IMR-90 (cell line): ENCODE measurements around the gene FMO2. TPM values are rescaled to one million over a fixed set of nuclear protein-coding genes. Genes with fewer than 3 reads are reported as not detected.

Source experiments
- ATAC-seq: fragments of 200-7000 bp; cut with Tn5 transposase; 2 replicates; pipeline ENCODE4 v1.9.1; 2020; ENCODE audit warnings: low read depth, mild to moderate bottlenecking, moderate library complexity
- BruUV-seq: library from RNA; stranded (reverse); fragments of 400-500 nt; replicated peaks from 2 replicates; lab custom pipeline; 2021; lab: Mats Ljungman, UMichigan
- CTCF ChIA-PET: fragments of 300-600 bp; formaldehyde crosslinking; extraction: SDS; loops from one replicate; lab custom pipeline; 2021; ENCODE audit warnings: antibody characterized with exemption; lab: Yijun Ruan, JAX
- POLR2A ChIA-PET: fragments of 300-600 bp; sonication (Branson Sonifier 250); formaldehyde crosslinking; loops from one replicate; lab custom pipeline; 2022; ENCODE audit warnings: antibody characterized with exemption; ENCODE audit not compliant: unreplicated experiment; lab: Charles Lee
- DNase-seq: peaks from one replicate; pipeline ENCODE4 v3.0.0; 2013
- H2AFZ ChIP-seq: replicated peaks from 2 replicates; pipeline ENCODE3; 2013; ENCODE audit warnings: low read length, mild to moderate bottlenecking; ENCODE audit not compliant: poor library complexity
- H2AK5ac ChIP-seq: 2 replicates; pipeline ENCODE4 v1.6.1; 2013; ENCODE audit warnings: low read depth, low read length, inconsistent platforms
- H2AK9ac ChIP-seq: replicated peaks from 2 replicates; pipeline ENCODE3; 2013; ENCODE audit warnings: mild to moderate bottlenecking, low read depth, low read length, moderate library complexity; ENCODE audit not compliant: poor library complexity
- H2BK120ac ChIP-seq: 2 replicates; pipeline ENCODE4 v1.6.1; 2013; ENCODE audit warnings: low read depth, low read length, inconsistent platforms
- H2BK15ac ChIP-seq: 3 replicates; pipeline ENCODE4 v1.6.1; 2013; ENCODE audit warnings: low read depth, low read length, inconsistent platforms
- H2BK20ac ChIP-seq: 2 replicates; pipeline ENCODE4 v1.6.1; 2013; ENCODE audit warnings: low read depth, mild to moderate bottlenecking, inconsistent platforms, low read length, moderate library complexity
- H2BK5ac ChIP-seq: 2 replicates; pipeline ENCODE4 v1.6.1; 2013; ENCODE audit warnings: mild to moderate bottlenecking, low read depth, low read length, inconsistent platforms; ENCODE audit not compliant: poor library complexity, severe bottlenecking
- H3K14ac ChIP-seq: replicated peaks from 2 replicates; pipeline ENCODE4 v1.6.1; 2013; ENCODE audit warnings: low read depth, low read length, inconsistent platforms
- H3K18ac ChIP-seq: 2 replicates; pipeline ENCODE4 v1.6.1; 2013; ENCODE audit warnings: low read depth, low read length, control low read depth
- H3K23ac ChIP-seq: 2 replicates; pipeline ENCODE4 v1.6.1; 2013; ENCODE audit warnings: low read depth, low read length, inconsistent platforms
- H3K27ac ChIP-seq: 2 replicates; pipeline ENCODE4 v1.5.1; 2013; ENCODE audit warnings: mild to moderate bottlenecking, control low read depth, low read length; ENCODE audit not compliant: insufficient read depth
- H3K27me3 ChIP-seq: 2 replicates; pipeline ENCODE4 v1.6.1; 2013; ENCODE audit warnings: low read length; ENCODE audit not compliant: control insufficient read depth, insufficient read depth
- H3K36me3 ChIP-seq: 2 replicates; pipeline ENCODE4 v1.6.1; 2013; ENCODE audit warnings: low read length, mixed read lengths; ENCODE audit not compliant: control insufficient read depth, insufficient read depth
- H3K4ac ChIP-seq: 2 replicates; pipeline ENCODE4 v1.6.1; 2013; ENCODE audit warnings: low read depth, low read length, inconsistent platforms
- H3K4me1 ChIP-seq: 2 replicates; pipeline ENCODE4 v1.6.1; 2013; ENCODE audit warnings: low read length, mixed read lengths; ENCODE audit not compliant: control insufficient read depth, insufficient read depth
- H3K4me2 ChIP-seq: 2 replicates; pipeline ENCODE4 v1.6.1; 2013; ENCODE audit warnings: low read depth, mild to moderate bottlenecking, control low read depth, low read length, moderate library complexity
- H3K4me3 ChIP-seq: 2 replicates; pipeline ENCODE4 v1.5.1; 2013; ENCODE audit warnings: low read depth, mild to moderate bottlenecking, control low read depth, low read length, moderate library complexity; ENCODE audit not compliant: insufficient read depth
- H3K56ac ChIP-seq: 2 replicates; pipeline ENCODE4 v1.6.1; 2013; ENCODE audit warnings: low read length, inconsistent platforms; ENCODE audit not compliant: insufficient read depth; ENCODE audit errors: extremely low read depth
- H3K79me1 ChIP-seq, 2 experiments: 2 replicates each; pipeline ENCODE4 v1.6.1; 2013; ENCODE audit warnings: low read length in 2 of 2, inconsistent platforms in 1 of 2, low read depth in 1 of 2
- H3K9ac ChIP-seq: 2 replicates; pipeline ENCODE4 v1.6.1; 2013; ENCODE audit warnings: low read depth, low read length, control low read depth
- H3K9me1 ChIP-seq: 2 replicates; pipeline ENCODE4 v1.6.1; 2013; ENCODE audit warnings: low read length, inconsistent platforms; ENCODE audit not compliant: insufficient read depth
- H3K9me3 ChIP-seq: 2 replicates; pipeline ENCODE4 v1.6.1; 2013; ENCODE audit warnings: low read length; ENCODE audit not compliant: control insufficient read depth, insufficient read depth
- H4K20me1 ChIP-seq: 2 replicates; pipeline ENCODE4 v1.6.1; 2013; ENCODE audit warnings: low read length, inconsistent platforms; ENCODE audit not compliant: insufficient read depth
- H4K5ac ChIP-seq: 2 replicates; pipeline ENCODE4 v1.6.1; 2013; ENCODE audit warnings: mild to moderate bottlenecking, low read depth, low read length, control low read depth
- H4K8ac ChIP-seq, 2 experiments: 2 replicates each; pipeline ENCODE4 v1.6.1; 2013; ENCODE audit warnings: low read depth in 2 of 2, low read length in 2 of 2, control low read depth in 1 of 2, inconsistent platforms in 1 of 2
- H4K91ac ChIP-seq: 2 replicates; pipeline ENCODE4 v1.6.1; 2013; ENCODE audit warnings: low read depth, low read length, inconsistent platforms; ENCODE audit not compliant: insufficient read depth
- BHLHE40 ChIP-seq: fragments of 150-350 bp; IDR thresholded peaks from 2 replicates; pipeline ENCODE4 v1.6.1; 2016; ENCODE audit warnings: mild to moderate bottlenecking, low read depth, low read length
- CEBPB ChIP-seq: IDR thresholded peaks from 2 replicates; pipeline ENCODE4 v1.6.1; 2012; ENCODE audit warnings: low read depth, low read length, improper control_type of control experiment
- CHD1 ChIP-seq: IDR thresholded peaks from 2 replicates; pipeline ENCODE4 v1.6.1; 2012; ENCODE audit warnings: low read depth, low read length, improper control_type of control experiment
- FOS ChIP-seq: fragments of 150-350 bp; IDR thresholded peaks from 2 replicates; pipeline ENCODE4 v1.6.1; 2016; ENCODE audit warnings: low read depth, low read length
- MAFK ChIP-seq: IDR thresholded peaks from 2 replicates; pipeline ENCODE4 v1.6.1; 2012; ENCODE audit warnings: low read depth, low read length, improper control_type of control experiment
- MAZ ChIP-seq: IDR thresholded peaks from 2 replicates; pipeline ENCODE4 v1.6.1; 2012; ENCODE audit warnings: low read depth, mild to moderate bottlenecking, low read length, improper control_type of control experiment, moderate library complexity, borderline replicate concordance
- MXI1 ChIP-seq: IDR thresholded peaks from 2 replicates; pipeline ENCODE4 v1.6.1; 2012; ENCODE audit warnings: low read depth, mild to moderate bottlenecking, low read length, moderate library complexity, borderline replicate concordance
- NFE2L2 ChIP-seq: fragments of 150-350 bp; IDR thresholded peaks from 2 replicates; pipeline ENCODE4 v1.6.1; 2016; ENCODE audit warnings: low read depth, mild to moderate bottlenecking, low read length
- POLR2A ChIP-seq: IDR thresholded peaks from 2 replicates; pipeline ENCODE4 v1.6.1; 2012; ENCODE audit warnings: mild to moderate bottlenecking, low read depth, low read length
- RAD21 ChIP-seq: IDR thresholded peaks from 2 replicates; pipeline ENCODE4 v1.6.1; 2012; ENCODE audit warnings: low read length, improper control_type of control experiment
- RCOR1 ChIP-seq: IDR thresholded peaks from 2 replicates; pipeline ENCODE4 v1.6.1; 2012; ENCODE audit warnings: mild to moderate bottlenecking, low read length, improper control_type of control experiment; ENCODE audit not compliant: insufficient replicate concordance
- RFX5 ChIP-seq: IDR thresholded peaks from 2 replicates; pipeline ENCODE4 v1.8.0; 2012; ENCODE audit warnings: low read depth, mild to moderate bottlenecking, low read length, moderate library complexity
- SMC3 ChIP-seq: fragments of 150-350 bp; IDR thresholded peaks from 2 replicates; pipeline ENCODE4 v1.6.1; 2016; ENCODE audit warnings: low read depth, mild to moderate bottlenecking, antibody characterized with exemption, low read length, moderate library complexity
- WGBS, 2 experiments: methylation state at CpG; one replicate each; pipeline versions ENCODE4 v1.1.5 to v1.1.7; 2013; ENCODE audit warnings: missing lambda C conversion rate in 2 of 2; ENCODE audit not compliant: insufficient read length in 1 of 2; ENCODE audit errors: extremely low coverage in 2 of 2; 5-methylcytosine and 5-hydroxymethylcytosine counted together
- dilution Hi-C: fragments of 300-500 bp; cut with HindIII; formaldehyde crosslinking; loops from one replicate; pipeline ENCODE4 v1.14.3; 2018; ENCODE audit warnings: low sequenced_read_pairs; ENCODE audit not compliant: unreplicated experiment
- in situ Hi-C: fragments of 300-500 bp; cut with MboI; formaldehyde crosslinking; loops from 3 replicates; pipeline ENCODE4 v1.14.3; 2019; ENCODE audit warnings: low sequenced_read_pairs, inconsistent platforms, mixed read lengths
- intact Hi-C: fragments of 100-400 bp; cut with micrococcal nuclease; formaldehyde crosslinking; loops from 2 replicates; pipeline ENCODE4 v1.10.0; 2022
- polyA plus RNA-seq, 3 experiments: library from polyadenylated mRNA; depleted of rRNA; stranded (reverse); fragments of >200 nt; gene quantifications; 2 replicates each; pipeline ENCODE4 v1.2.3, GENCODE V29; 2012; ENCODE audit warnings: low replicate concordance in 1 of 3
- total RNA-seq: library from RNA; depleted of rRNA; stranded (reverse); fragments of >200 nt; gene quantifications from 2 replicates; pipeline ENCODE4 v1.2.3, GENCODE V29; 2012
- TF ChIP-seq, protein P1 (sequence below): fragments of 150-350 bp; IDR thresholded peaks from 2 replicates; pipeline ENCODE4 v1.6.1; 2016; ENCODE audit warnings: low read depth, mild to moderate bottlenecking, low read length, moderate library complexity, borderline replicate concordance
- TF ChIP-seq, protein P2 (sequence below): conservative IDR thresholded peaks from 2 replicates; pipeline ENCODE4 v1.5.1; 2012; ENCODE audit warnings: mild to moderate bottlenecking, low read depth, low read length, improper control_type of control experiment
- TF ChIP-seq, protein P3 (sequence below): fragments of 150-350 bp; IDR thresholded peaks from 2 replicates; pipeline ENCODE4 v1.6.1; 2017; ENCODE audit warnings: mild to moderate bottlenecking, antibody characterized with exemption, low read length, low read depth

The FMO2 gene
- total and polyA plus RNA-seq, 2 of the 4 experiments (the other 2 are of a cell fraction), result under 0.01 to 0.05 TPM

DNA sequence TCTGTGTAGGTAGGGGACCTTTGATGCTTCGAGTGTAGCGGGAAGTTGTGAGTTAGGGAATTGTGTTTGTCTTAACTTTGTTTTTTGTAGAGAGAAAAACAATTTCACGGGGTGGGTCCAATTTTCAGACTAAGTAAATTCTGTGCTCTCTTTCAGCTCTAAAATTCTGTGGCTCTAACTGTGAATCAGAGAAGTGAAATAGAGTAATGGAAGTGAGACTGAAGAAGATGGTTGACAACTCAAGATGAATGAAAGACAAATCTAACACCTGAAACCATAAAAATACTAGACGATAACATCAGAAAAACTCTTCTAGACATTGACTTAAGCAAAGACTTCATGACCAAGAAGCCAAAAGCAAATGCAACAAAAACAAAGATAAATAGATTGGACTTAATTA lies 58.8 kb downstream of the FMO2 start:
- H4K20me1 ChIP-seq, result no peaks in the 10 kb centered on the region
- H3K56ac ChIP-seq, result no peak overlapping the region
- dilution Hi-C loops (no loop called here), intact Hi-C loops (loop anchor here (10.0 kb wide), 1 partner anchor 241 kb away; the partner anchor contains the start of gene PRRC2C), in situ Hi-C loops (no loop called here)
- H3K9ac ChIP-seq, result no peak overlapping the region
- no peak overlapping the region for H3K14ac ChIP-seq
- no peak overlapping the region for H3K27ac ChIP-seq
- no peaks in the 10 kb centered on the region for H3K79me1 ChIP-seq
- H3K4me1 ChIP-seq, result no peaks in the 10 kb centered on the region
- BruUV-seq, result no TSS peak
- no peaks in the 10 kb centered on the region for H3K9me1 ChIP-seq
- H2AK5ac ChIP-seq, result no peak overlapping the region
- no peak overlapping the region for H3K18ac ChIP-seq
- no peak overlapping the region for H4K91ac ChIP-seq
- H3K36me3 ChIP-seq, result no peaks in the 10 kb centered on the region
- no peak overlapping the region for H2BK120ac ChIP-seq
- no peaks in the 10 kb centered on the region for H3K27me3 ChIP-seq
- no peaks in the 10 kb centered on the region for H3K9me3 ChIP-seq
- no peak overlapping the region for H3K4me2 ChIP-seq
- H2AK9ac ChIP-seq, result no peak overlapping the region
- TF ChIP-seq, protein P1, sequence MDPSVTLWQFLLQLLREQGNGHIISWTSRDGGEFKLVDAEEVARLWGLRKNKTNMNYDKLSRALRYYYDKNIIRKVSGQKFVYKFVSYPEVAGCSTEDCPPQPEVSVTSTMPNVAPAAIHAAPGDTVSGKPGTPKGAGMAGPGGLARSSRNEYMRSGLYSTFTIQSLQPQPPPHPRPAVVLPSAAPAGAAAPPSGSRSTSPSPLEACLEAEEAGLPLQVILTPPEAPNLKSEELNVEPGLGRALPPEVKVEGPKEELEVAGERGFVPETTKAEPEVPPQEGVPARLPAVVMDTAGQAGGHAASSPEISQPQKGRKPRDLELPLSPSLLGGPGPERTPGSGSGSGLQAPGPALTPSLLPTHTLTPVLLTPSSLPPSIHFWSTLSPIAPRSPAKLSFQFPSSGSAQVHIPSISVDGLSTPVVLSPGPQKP, result no peak
- no peak for TF ChIP-seq MXI1
- TF ChIP-seq FOS, result no peak
- no peak for TF ChIP-seq BHLHE40
- no peak for TF ChIP-seq MAZ
- TF ChIP-seq RFX5, result no peak
- TF ChIP-seq MAFK, result no peak
- TF ChIP-seq, protein P2, sequence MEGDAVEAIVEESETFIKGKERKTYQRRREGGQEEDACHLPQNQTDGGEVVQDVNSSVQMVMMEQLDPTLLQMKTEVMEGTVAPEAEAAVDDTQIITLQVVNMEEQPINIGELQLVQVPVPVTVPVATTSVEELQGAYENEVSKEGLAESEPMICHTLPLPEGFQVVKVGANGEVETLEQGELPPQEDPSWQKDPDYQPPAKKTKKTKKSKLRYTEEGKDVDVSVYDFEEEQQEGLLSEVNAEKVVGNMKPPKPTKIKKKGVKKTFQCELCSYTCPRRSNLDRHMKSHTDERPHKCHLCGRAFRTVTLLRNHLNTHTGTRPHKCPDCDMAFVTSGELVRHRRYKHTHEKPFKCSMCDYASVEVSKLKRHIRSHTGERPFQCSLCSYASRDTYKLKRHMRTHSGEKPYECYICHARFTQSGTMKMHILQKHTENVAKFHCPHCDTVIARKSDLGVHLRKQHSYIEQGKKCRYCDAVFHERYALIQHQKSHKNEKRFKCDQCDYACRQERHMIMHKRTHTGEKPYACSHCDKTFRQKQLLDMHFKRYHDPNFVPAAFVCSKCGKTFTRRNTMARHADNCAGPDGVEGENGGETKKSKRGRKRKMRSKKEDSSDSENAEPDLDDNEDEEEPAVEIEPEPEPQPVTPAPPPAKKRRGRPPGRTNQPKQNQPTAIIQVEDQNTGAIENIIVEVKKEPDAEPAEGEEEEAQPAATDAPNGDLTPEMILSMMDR, result no peak
- TF ChIP-seq POLR2A, result no peak
- no peak for TF ChIP-seq NFE2L2
- no peak for TF ChIP-seq RAD21
- TF ChIP-seq CHD1, result no peak
- TF ChIP-seq CEBPB, result no peak
- TF ChIP-seq SMC3, result no peak
- no peak for TF ChIP-seq RCOR1
- TF ChIP-seq, protein P3, sequence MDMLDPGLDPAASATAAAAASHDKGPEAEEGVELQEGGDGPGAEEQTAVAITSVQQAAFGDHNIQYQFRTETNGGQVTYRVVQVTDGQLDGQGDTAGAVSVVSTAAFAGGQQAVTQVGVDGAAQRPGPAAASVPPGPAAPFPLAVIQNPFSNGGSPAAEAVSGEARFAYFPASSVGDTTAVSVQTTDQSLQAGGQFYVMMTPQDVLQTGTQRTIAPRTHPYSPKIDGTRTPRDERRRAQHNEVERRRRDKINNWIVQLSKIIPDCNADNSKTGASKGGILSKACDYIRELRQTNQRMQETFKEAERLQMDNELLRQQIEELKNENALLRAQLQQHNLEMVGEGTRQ, result no peak
- ATAC-seq (no peak), DNase-seq (no peak)
- no peak overlapping the region for H4K8ac ChIP-seq
- no CpG with 5 or more reads among the region's 4 CpGs for WGBS, 2 experiments
- H2BK15ac ChIP-seq, result no peak overlapping the region
- no peak overlapping the region for H2AFZ ChIP-seq
- H3K4me3 ChIP-seq, result no peak overlapping the region
- H3K4ac ChIP-seq, result no peak overlapping the region
- ChIA-PET CTCF (no interaction called here), POLR2A (no interaction called here)
- H2BK20ac ChIP-seq, result no peak overlapping the region
- no peak overlapping the region for H4K5ac ChIP-seq
- no peak overlapping the region for H2BK5ac ChIP-seq
- H3K23ac ChIP-seq, result no peak overlapping the region
